Activated CD8-positive, alpha-beta memory T cell treated with anti-CD3 and anti-CD28 coated beads, Interleukin-2, amount 10 ng/mL, durations not matched to agents 7 days and 5 days (primary cell): ENCODE data around the gene OSBPL5. TPM values are rescaled to one million over a fixed set of nuclear protein-coding genes. Genes with fewer than 3 reads are reported as not detected.

Experiments used
- ATAC-seq: fragments of 150-1000 bp; cut with Tn5 transposase; one replicate; pipeline ENCODE4 v1.10.0; 2021; ENCODE audit warnings: moderate library complexity
- CTCF ChIA-PET: fragments of 350-600 bp; sonication (Branson Sonifier 250); formaldehyde crosslinking; loops from one replicate; lab custom pipeline; 2021; ENCODE audit warnings: antibody characterized with exemption; lab: Charles Lee
- DNase-seq: peaks from one replicate; pipeline ENCODE4 v3.0.0-alpha.2; 2020
- H3K27ac Mint-ChIP-seq: one replicate; pipeline ENCODE4 v1.8.0; 2021; ENCODE audit warnings: mild to moderate bottlenecking, mixed read lengths
- H3K27me3 Mint-ChIP-seq: one replicate; pipeline ENCODE4 v1.8.0; 2021; ENCODE audit warnings: mixed read lengths
- H3K36me3 Mint-ChIP-seq: one replicate; pipeline ENCODE4 v1.8.0; 2021; ENCODE audit warnings: mild to moderate bottlenecking, mixed read lengths
- H3K4me1 Mint-ChIP-seq: one replicate; pipeline ENCODE4 v1.8.0; 2021; ENCODE audit warnings: mixed read lengths
- H3K4me3 Mint-ChIP-seq: one replicate; pipeline ENCODE4 v1.8.0; 2021; ENCODE audit warnings: mild to moderate bottlenecking, moderate library complexity, mixed read lengths
- H3K9me3 Mint-ChIP-seq: one replicate; pipeline ENCODE4 v1.8.0; 2022; ENCODE audit warnings: low read depth, mixed read lengths
- total RNA-seq, 2 experiments: library from RNA; stranded (reverse); gene quantifications; one replicate each; pipeline ENCODE4 v1.2.3, GENCODE V29; 2021

The OSBPL5 gene, protein sequence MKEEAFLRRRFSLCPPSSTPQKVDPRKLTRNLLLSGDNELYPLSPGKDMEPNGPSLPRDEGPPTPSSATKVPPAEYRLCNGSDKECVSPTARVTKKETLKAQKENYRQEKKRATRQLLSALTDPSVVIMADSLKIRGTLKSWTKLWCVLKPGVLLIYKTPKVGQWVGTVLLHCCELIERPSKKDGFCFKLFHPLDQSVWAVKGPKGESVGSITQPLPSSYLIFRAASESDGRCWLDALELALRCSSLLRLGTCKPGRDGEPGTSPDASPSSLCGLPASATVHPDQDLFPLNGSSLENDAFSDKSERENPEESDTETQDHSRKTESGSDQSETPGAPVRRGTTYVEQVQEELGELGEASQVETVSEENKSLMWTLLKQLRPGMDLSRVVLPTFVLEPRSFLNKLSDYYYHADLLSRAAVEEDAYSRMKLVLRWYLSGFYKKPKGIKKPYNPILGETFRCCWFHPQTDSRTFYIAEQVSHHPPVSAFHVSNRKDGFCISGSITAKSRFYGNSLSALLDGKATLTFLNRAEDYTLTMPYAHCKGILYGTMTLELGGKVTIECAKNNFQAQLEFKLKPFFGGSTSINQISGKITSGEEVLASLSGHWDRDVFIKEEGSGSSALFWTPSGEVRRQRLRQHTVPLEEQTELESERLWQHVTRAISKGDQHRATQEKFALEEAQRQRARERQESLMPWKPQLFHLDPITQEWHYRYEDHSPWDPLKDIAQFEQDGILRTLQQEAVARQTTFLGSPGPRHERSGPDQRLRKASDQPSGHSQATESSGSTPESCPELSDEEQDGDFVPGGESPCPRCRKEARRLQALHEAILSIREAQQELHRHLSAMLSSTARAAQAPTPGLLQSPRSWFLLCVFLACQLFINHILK
- 1 to 10 TPM; 2.5 to 2.6 TPM for total RNA-seq

DNA sequence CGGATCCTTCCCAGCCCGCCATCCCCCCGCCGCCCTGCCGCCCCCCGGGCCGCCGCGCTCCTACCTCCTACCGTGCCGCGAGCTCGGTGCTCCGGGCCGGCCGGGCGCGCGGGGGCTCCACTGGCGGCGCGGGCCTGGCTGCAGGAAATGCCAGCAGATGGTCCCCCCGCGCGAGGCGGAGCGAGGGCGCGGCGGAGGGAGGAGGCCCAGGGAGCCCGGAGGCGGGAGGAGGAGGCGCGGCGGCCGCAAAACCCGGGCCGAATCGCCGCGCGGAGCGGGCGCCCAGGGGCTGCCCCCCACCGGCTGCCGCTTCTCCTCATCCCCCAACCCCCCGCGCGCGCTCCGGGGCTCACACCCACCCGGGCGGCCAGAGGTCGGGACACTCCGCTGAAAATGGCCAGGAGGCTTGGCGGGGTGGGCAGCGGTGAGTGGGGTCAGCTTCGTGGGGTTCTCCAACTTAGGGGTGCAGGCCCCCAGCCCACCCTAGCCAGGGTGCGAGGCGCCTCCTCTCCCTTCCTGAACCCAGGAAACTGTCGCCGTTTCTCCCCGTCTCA is at the start of gene OSBPL5:
TSS of gene OSBPL5 (minus strand) at position 159 of the 554 bp plus-strand sequence. CDS start 36,162 bp downstream, outside the sequence.
- peak; percentile 59 for ATAC-seq
- Mint-ChIP-seq H3K27ac (no peak within 1 kb of the TSS), H3K36me3 (no peaks in the 10 kb centered on the region), H3K9me3 (no peaks in the 10 kb centered on the region), H3K4me3 (no peak within 1 kb of the TSS), H3K4me1 (peaks cover 7% of the 10 kb centered on the region), H3K27me3 (peaks cover 57% of the 10 kb centered on the region)
- CTCF ChIA-PET, result no interaction called here
- no peak for DNase-seq

DNA sequence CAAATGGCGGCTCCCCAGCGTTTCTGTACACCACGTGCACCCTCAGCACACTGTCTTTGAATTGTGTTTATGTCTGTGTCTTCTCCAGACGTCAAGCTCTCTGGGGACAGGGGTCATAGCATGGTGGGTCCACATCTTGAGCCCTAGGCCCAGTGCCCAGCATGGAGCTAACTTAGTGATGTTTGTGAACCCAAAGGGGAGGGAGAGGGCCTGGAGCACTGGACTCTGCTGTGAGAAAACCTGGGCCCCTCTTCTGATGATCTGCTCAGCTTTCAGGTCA is 49.2 kb upstream of the OSBPL5 start:
- DNase-seq (no peak), ATAC-seq (no peak)
- H3K9me3 Mint-ChIP-seq, result no peaks in the 10 kb centered on the region
- no peaks in the 10 kb centered on the region for H3K36me3 Mint-ChIP-seq
- CTCF ChIA-PET, result interaction anchor here (0.8 to 1.2 kb wide), 2 partner anchors 123 to 163 kb away, joined by 3 read pairs; no protein-coding TSS in a partner anchor
- H3K27ac Mint-ChIP-seq, result no peak overlapping the region
- peaks cover 3% of the 10 kb centered on the region for H3K27me3 Mint-ChIP-seq
- no peak overlapping the region for H3K4me3 Mint-ChIP-seq
- peaks cover 3% of the 10 kb centered on the region for H3K4me1 Mint-ChIP-seq

DNA sequence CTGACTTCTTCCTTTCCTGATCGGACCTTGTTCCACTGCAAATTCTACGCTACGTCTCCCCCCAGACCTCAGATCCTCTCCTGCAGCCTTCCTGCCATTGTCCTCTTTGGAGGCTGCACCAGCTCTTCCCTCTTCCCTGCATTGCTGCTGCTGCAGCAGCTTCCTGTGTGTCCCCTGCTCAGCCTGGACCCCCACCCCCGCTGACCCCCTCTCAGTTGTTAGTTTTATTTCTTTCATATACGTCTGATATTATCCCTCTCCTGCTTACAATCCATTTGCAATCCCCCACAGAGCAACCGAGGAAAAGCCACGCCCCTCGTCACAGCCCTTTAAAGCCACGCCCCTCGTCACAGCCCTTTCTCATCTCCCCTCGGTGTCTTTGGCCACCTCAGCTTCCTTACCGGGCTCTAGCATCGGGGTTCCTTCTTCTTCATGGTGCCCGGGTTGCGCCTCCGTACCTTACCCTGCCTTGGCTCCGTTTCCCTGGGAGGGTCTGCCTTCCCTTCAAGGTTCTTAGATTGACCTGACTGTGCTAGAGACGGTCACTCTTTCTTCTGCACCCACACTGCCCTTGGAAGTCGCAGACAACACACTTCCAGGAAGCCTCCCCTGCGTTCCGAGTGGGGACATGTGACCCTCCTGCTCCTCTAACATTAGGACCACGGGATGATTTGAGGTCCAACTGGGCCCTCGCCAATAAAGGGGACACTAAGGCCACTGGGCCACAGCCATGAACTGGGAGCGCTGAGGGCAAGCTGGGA is 48.7 kb upstream of the OSBPL5 start:
- H3K27me3 Mint-ChIP-seq, result peaks cover 3% of the 10 kb centered on the region
- ATAC-seq, result no peak
- no peak overlapping the region for H3K27ac Mint-ChIP-seq
- H3K4me1 Mint-ChIP-seq, result peaks cover 3% of the 10 kb centered on the region
- DNase-seq, result no peak
- H3K36me3 Mint-ChIP-seq, result no peaks in the 10 kb centered on the region
- no peak overlapping the region for H3K4me3 Mint-ChIP-seq
- no peaks in the 10 kb centered on the region for H3K9me3 Mint-ChIP-seq
- CTCF ChIA-PET, result interaction anchor here (1.2 kb wide), 1 partner anchor 122 kb away, joined by 3 read pairs; no protein-coding TSS in a partner anchor

DNA sequence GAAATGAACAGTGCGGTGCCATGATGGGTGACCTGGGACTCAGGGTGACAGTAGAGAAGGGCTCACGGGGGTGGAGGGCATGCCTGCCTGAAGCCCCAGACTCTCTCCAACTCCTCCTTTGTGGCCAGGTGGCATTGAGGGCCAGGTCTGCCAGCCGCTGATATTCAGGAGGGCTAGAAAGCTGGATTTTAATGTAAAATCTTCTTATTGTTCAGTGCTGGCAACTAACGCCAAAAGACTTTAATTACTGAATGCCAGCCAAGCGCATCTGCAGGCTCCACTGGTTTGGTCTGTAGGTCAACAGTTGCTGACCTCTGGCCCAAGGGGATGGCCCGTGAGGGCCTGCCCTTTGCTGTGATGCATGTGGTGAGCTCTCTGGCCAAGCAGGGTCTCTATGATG is 43.2 kb upstream of the OSBPL5 start:
- Mint-ChIP-seq H3K9me3 (no peaks in the 10 kb centered on the region), H3K4me3 (no peak overlapping the region)
- no peak for ATAC-seq

DNA sequence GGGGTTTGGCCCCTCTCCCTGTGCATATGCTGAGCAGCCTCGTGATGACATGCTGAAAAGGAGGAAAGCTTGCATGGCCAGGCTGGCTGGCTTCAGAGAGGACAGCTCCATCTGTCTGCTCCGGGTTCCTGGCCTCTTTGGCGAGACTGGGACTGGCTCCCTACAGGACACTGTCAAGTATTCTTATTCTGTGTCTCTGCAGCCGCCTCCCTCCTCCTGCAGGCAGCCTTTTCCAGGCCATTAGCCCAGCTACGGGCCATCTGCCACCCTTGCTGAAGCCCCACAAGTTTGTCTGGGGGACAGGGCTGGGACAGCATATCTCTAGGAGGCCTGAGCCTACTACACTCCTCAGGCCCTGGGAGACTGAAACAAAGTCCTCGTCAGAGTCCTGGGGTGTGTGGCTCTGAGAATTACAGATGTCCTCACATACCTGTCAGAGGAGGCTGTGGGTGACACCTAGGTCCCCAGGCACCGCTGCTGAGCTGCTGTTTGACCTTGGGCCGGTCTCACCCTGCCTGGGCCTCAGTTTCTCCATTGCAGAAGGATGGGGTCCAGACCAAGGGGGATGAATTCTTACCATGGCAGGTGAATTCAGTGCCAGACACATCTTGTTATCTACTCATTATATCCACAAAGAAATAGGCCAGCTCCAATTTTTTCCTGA is 42.5 kb upstream of the OSBPL5 start:
- Mint-ChIP-seq H3K4me1 (no peaks in the 10 kb centered on the region), H3K36me3 (no peaks in the 10 kb centered on the region), H3K27ac (no peak overlapping the region), H3K9me3 (no peaks in the 10 kb centered on the region), H3K27me3 (peaks cover 4% of the 10 kb centered on the region), H3K4me3 (no peak overlapping the region)
- CTCF ChIA-PET, result no interaction called here
- DNase-seq (no peak), ATAC-seq (no peak)

More for the DNA sequence above, 43.2 kb upstream of the OSBPL5 start:
- CTCF ChIA-PET, result interaction anchor here (1.0 kb wide), 1 partner anchor 10 kb away, joined by 3 read pairs; no protein-coding TSS in a partner anchor
- H3K27me3 Mint-ChIP-seq, result peaks cover 3% of the 10 kb centered on the region
- no peaks in the 10 kb centered on the region for H3K36me3 Mint-ChIP-seq
- H3K4me1 Mint-ChIP-seq, result no peaks in the 10 kb centered on the region
- DNase-seq, result no peak
- H3K27ac Mint-ChIP-seq, result no peak overlapping the region

DNA sequence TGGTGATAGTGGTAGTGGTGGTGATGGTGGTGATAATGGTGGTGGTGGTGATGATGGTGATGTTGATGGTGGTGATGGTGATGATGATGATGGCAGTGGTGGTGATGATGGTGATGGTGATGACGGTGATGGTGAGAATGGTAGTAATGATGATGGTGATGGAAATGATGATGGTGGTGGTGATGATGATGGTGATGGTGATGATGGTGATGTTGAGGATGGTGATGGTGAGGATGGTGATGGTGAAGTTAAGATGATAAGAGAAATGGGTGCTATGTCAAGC is 41.8 kb upstream of the OSBPL5 start:
- Mint-ChIP-seq H3K27ac (no peak overlapping the region), H3K9me3 (no peaks in the 10 kb centered on the region), H3K36me3 (no peaks in the 10 kb centered on the region), H3K4me1 (no peaks in the 10 kb centered on the region), H3K27me3 (peaks cover 9% of the 10 kb centered on the region), H3K4me3 (no peak overlapping the region)
- no peak for ATAC-seq
- CTCF ChIA-PET, result no interaction called here
- DNase-seq, result no peak

DNA sequence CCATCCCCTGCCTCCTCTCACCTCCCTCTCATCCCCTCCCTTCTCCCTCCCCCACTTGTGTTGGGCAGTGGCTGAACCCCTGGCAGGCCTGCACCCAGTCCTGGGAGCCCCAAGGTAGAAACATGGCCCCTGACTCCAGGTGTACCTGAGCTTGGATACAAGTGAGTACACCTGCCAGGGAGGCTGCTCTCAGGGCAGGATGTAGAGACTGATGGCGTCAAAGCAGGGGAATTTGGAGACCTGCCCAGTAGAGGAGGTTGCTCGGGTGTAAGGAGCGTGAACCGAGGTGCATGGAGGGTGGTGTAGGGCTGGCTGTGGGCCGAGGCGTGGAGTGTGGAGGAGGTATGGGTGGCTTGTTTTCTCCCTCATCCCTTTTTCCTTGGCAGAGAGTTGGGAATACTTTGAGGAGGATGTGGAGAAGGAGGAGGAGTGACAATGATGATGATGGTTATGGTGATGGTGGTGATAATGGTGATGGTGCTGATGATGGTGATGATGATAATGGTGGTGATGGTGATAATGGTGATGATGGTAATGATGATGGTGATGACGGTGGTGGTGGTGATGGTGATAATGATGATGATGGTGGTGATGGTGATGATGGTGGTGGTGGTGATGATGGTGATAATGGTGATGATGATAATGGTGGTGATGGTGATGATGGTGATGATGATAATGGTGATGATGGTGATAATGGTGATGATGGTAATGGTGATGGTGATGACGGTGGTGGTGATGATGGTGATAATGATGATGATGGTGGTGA is 41.2 kb upstream of the OSBPL5 start:
- ATAC-seq (no peak), DNase-seq (no peak)
- CTCF ChIA-PET, result no interaction called here
- Mint-ChIP-seq H3K9me3 (no peaks in the 10 kb centered on the region), H3K27me3 (peaks cover 6% of the 10 kb centered on the region), H3K4me1 (no peaks in the 10 kb centered on the region), H3K4me3 (no peak overlapping the region), H3K27ac (no peak overlapping the region), H3K36me3 (no peaks in the 10 kb centered on the region)

DNA sequence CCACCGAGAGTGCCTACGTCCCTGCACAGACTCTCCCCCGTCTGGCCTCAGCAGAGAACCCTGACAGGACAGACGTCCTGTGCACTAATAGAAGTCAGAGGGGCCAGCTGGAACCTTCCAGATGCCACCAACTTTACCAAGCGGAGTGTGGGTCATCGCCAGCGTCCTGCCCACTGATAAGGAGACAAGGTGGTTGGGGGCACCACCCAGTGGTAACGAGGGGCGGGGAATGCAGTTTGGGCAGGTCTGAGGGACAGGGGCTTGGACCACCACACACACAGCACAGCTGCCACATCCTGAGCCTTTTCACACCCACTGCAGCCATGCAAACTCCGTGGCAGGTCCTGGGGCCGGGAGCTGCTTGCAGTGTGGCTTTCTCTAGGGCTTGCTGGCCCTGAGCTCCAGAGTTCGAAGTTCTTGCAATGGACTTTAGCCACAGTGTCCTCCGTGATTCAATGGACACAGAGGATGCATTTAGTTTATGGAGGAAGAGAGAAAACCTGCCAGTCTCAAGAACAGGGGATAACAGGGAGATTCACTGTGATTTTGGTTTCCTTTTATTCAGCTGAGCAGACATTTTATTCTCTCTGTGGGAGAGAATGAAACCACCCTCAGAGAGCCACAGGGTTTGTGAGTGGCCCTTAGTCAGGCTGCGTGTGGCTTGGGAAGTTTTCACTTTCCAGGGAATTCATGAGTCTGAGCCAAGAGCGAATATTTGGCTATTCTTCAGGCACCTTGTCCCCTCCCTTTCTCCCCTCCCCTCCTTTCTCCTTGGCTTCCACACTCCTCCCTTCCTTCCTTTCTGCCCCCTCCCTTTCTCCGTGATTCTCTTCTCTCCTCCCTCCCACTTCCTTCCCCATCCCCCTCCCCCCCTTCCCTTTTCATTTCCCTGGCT is 40.4 kb upstream of the OSBPL5 start:
- no peak for DNase-seq
- CTCF ChIA-PET, result no interaction called here
- Mint-ChIP-seq H3K27me3 (peaks cover 6% of the 10 kb centered on the region), H3K9me3 (no peaks in the 10 kb centered on the region), H3K4me1 (no peaks in the 10 kb centered on the region), H3K36me3 (no peaks in the 10 kb centered on the region), H3K4me3 (no peak overlapping the region), H3K27ac (no peak overlapping the region)
- ATAC-seq, result no peak

DNA sequence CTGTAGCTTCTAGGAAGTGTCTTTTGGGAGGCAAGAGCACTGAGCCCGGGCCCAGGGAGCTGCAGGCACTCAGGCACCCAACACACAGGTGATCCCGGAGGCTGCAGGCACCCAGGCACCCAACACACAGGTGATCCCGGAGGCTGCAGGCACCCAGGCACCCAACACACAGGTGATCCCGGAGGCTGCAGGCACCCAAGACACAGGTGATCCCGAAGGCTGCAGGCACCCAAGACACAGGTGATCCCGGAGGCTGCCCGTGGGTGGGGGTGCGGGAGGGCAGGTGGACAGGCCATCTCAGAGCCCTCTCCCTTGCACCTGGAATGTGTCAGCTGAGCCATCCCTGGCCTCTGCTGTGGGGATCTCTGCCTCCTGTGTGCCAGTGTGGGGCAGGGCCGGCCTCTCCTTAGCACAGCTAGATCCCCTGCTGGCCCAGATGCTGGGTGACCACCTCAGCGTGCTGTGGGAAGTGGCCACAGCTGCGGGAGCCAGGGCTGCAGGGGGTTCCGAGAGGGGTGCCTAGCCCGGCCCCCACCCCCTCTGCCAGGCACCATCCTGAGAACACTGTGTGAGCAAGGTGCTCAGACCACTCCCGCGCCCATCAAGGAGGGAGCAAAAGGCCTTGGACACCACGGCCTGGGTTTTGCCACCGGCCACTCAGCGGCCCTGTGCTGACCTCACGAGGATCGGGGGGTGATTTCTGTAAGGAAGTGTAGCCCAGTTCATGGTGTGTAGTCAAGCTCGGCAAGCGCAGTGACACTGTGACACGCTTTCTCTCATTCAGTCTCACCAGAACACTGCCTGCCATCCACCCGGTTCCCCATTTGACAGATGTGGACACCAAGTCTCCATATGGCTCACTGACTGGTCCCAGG is 39.3 kb upstream of the OSBPL5 start:
- no peaks in the 10 kb centered on the region for H3K36me3 Mint-ChIP-seq
- no peaks in the 10 kb centered on the region for H3K4me1 Mint-ChIP-seq
- no peak for ATAC-seq
- no peaks in the 10 kb centered on the region for H3K9me3 Mint-ChIP-seq
- no peak for DNase-seq
- CTCF ChIA-PET, result no interaction called here
- no peak overlapping the region for H3K4me3 Mint-ChIP-seq
- H3K27ac Mint-ChIP-seq, result no peak overlapping the region
- peaks cover 6% of the 10 kb centered on the region for H3K27me3 Mint-ChIP-seq

DNA sequence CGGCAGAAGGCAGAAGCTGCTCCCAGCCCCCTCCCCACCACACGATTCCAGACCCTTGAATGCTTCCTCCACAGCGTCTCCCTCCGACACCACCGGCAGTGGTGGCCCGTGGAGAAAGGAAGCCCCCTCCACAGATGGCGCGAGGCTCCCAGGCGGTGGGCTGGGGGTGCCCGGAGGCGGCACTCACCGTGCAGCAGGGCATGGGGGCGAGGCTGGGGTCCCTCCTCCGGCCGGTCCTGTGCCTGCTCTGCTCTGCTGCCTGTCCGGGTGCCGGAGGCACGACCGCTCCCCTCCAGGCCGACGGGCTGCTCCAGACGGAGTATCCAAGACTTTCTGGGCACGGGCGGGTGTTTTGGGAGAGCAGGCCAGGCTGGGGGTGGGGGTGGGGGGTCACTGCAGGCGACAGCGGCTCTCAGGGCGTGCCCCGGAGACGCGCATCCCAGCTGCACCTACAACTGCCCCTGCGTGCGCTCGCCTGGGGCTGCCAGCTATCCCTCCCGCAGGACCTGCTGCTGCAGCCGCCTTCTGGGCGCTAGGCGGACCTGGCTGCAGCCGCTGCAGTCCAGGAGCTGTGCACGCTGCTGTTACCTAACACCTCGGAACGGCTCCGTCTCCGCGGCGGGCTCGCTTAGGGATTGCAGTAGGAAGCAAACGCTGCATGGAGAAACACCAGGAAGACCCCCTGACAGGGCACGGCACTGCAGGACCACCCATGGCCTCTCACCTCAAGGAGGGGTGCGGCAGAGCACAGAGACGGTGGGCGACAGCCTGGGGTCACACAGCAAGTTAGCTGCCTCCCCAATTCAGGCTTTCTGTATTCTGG is 38.3 kb upstream of the OSBPL5 start:
- Mint-ChIP-seq H3K27ac (no peak overlapping the region), H3K4me1 (no peaks in the 10 kb centered on the region), H3K27me3 (peaks cover 6% of the 10 kb centered on the region), H3K4me3 (no peak overlapping the region), H3K9me3 (no peaks in the 10 kb centered on the region), H3K36me3 (no peaks in the 10 kb centered on the region)
- no peak for DNase-seq
- CTCF ChIA-PET, result no interaction called here
- ATAC-seq, result no peak
